ENCODE measurements around the gene CNTLN.

The CNTLN gene

GRCh38 chr9:17401858-17402257 lies 267.0 kb downstream of the CNTLN start:
- TF ChIP-seq EZH2phosphoT487 (IDR thresholded peaks at IDR 0.05; ENCODE audit: borderline replicate concordance) (no peak), CTCF (conservative IDR thresholded peaks at IDR 0.05; ENCODE audit: low read length) (no peak)
- Histone ChIP-seq H3K4me3 (ENCODE audit: low read length, poor library complexity, severe bottlenecking) (no peak overlapping the region), H3K79me2 (ENCODE audit: insufficient read depth, low read length) (no peaks in the 10 kb centered on the region)

GRCh38 chr9:17402309-17402708 lies 267.5 kb downstream of the CNTLN start:
- H3K4me1 ChIP-seq (ENCODE audit: insufficient read depth, low read length, poor library complexity, severe bottlenecking): no peaks in the 10 kb centered on the region
- no peaks in the 10 kb centered on the region for H3K36me3 ChIP-seq (ENCODE audit: insufficient read depth, low read length)
- no peak overlapping the region for H3K4me2 ChIP-seq (ENCODE audit: low read depth, low read length, poor library complexity, severe bottlenecking)
- no peaks in the 10 kb centered on the region for H3K27me3 ChIP-seq (ENCODE audit: insufficient read depth, low read length, poor library complexity, severe bottlenecking)
- TF ChIP-seq EZH2phosphoT487 (IDR thresholded peaks at IDR 0.05; ENCODE audit: borderline replicate concordance) (no peak), CTCF (conservative IDR thresholded peaks at IDR 0.05; ENCODE audit: low read length) (peak; percentile 69)
- no peaks in the 10 kb centered on the region for H3K79me2 ChIP-seq (ENCODE audit: insufficient read depth, low read length)
- no peak overlapping the region for H3K4me3 ChIP-seq (ENCODE audit: low read length, poor library complexity, severe bottlenecking)
- no peaks in the 10 kb centered on the region for H3K9me3 ChIP-seq (ENCODE audit: insufficient read depth, low read depth, low read length)
- no peaks in the 10 kb centered on the region for H4K20me1 ChIP-seq (ENCODE audit: insufficient read depth, low read length, poor library complexity, severe bottlenecking)
- no peak overlapping the region for H3K9ac ChIP-seq (ENCODE audit: low read depth, low read length, poor library complexity, severe bottlenecking)
- H3F3A ChIP-seq (ENCODE audit: low read depth): 0 out of 2 replicates have a peak, but pooled peaks cover 2% of the 10 kb centered on the region
- H2AFZ ChIP-seq (ENCODE audit: low read length): no peak overlapping the region
- no peaks in the 10 kb centered on the region for H3K9me2 ChIP-seq (replicated peaks; ENCODE audit: low read depth, low read length)

More at GRCh38 chr9:17401858-17402257, 267.0 kb downstream of the CNTLN start:
- 0 out of 2 replicates have a peak, but pooled peaks cover 2% of the 10 kb centered on the region for H3F3A ChIP-seq (ENCODE audit: low read depth)
- no peaks in the 10 kb centered on the region for H3K27me3 ChIP-seq (ENCODE audit: insufficient read depth, low read length, poor library complexity, severe bottlenecking)
- H4K20me1 ChIP-seq (ENCODE audit: insufficient read depth, low read length, poor library complexity, severe bottlenecking): no peaks in the 10 kb centered on the region
- peaks cover 1% of the 10 kb centered on the region for H3K4me1 ChIP-seq (ENCODE audit: insufficient read depth, low read length, poor library complexity, severe bottlenecking)
- H2AFZ ChIP-seq (ENCODE audit: low read length): no peak overlapping the region
- no peaks in the 10 kb centered on the region for H3K36me3 ChIP-seq (ENCODE audit: insufficient read depth, low read length)
- no peaks in the 10 kb centered on the region for H3K9me2 ChIP-seq (replicated peaks; ENCODE audit: low read depth, low read length)
- no peaks in the 10 kb centered on the region for H3K9me3 ChIP-seq (ENCODE audit: insufficient read depth, low read depth, low read length)
- H3K9ac ChIP-seq (ENCODE audit: low read depth, low read length, poor library complexity, severe bottlenecking): no peak overlapping the region
- H3K4me2 ChIP-seq (ENCODE audit: low read depth, low read length, poor library complexity, severe bottlenecking): no peak overlapping the region

- no peaks in the 10 kb centered on the region for H3K79me2 ChIP-seq (ENCODE audit: insufficient read depth, low read length)
- H3K9ac ChIP-seq (ENCODE audit: low read depth, low read length, poor library complexity, severe bottlenecking): no peak overlapping the region
- H3K36me3 ChIP-seq (ENCODE audit: insufficient read depth, low read length): no peaks in the 10 kb centered on the region
- H3F3A ChIP-seq (ENCODE audit: low read depth): no peaks in the 10 kb centered on the region
- H3K27me3 ChIP-seq (ENCODE audit: insufficient read depth, low read length, poor library complexity, severe bottlenecking): no peaks in the 10 kb centered on the region
- no peak overlapping the region for H3K4me3 ChIP-seq (ENCODE audit: low read length, poor library complexity, severe bottlenecking)
- H2AFZ ChIP-seq (ENCODE audit: low read length): no peak overlapping the region
- H4K20me1 ChIP-seq (ENCODE audit: insufficient read depth, low read length, poor library complexity, severe bottlenecking): no peaks in the 10 kb centered on the region
- no peaks in the 10 kb centered on the region for H3K4me1 ChIP-seq (ENCODE audit: insufficient read depth, low read length, poor library complexity, severe bottlenecking)
- no peak for TF ChIP-seq CTCF (conservative IDR thresholded peaks at IDR 0.05; ENCODE audit: low read length)
- no peak for TF ChIP-seq EZH2phosphoT487 (IDR thresholded peaks at IDR 0.05; ENCODE audit: borderline replicate concordance)
- no peaks in the 10 kb centered on the region for H3K9me2 ChIP-seq (replicated peaks; ENCODE audit: low read depth, low read length)
- H3K9me3 ChIP-seq (ENCODE audit: insufficient read depth, low read depth, low read length): no peaks in the 10 kb centered on the region
- no peak overlapping the region for H3K4me2 ChIP-seq (ENCODE audit: low read depth, low read length, poor library complexity, severe bottlenecking)
Measured at GRCh38 chr9:17403539-17403938, 268.7 kb downstream of the CNTLN start.
